Esophagus muscularis mucosa (tissue), 4 donors: ENCODE measurements around the gene OR8B8. TPM values are rescaled to one million over a fixed set of nuclear protein-coding genes. Genes with fewer than 3 reads are reported as not detected.
"Not testable (repeated sequence)": the region's sequence is repeated elsewhere in the genome, so short reads cannot be mapped to it uniquely, and the experiment has no call there.

Source experiments
- DNase-seq: peaks from one replicate; pipeline ENCODE4 v3.0.0-alpha.2; 2017; ENCODE audit errors: extremely low spot score
- H3K27ac ChIP-seq, 4 donors: fragments of 200-600 bp; sonication (generic); replicated peaks in 1 of 4; 1 replicate in 3 of 4; 2 replicates in 1 of 4; pipeline ENCODE4 v1.5.1; 2016 to 2019; ENCODE audit warnings: mild to moderate bottlenecking in 1 of 4
- H3K27me3 ChIP-seq, 4 donors: fragments of 200-600 bp; sonication (generic); one replicate each; pipeline versions ENCODE4 v1.5.1 to v1.6.0; 2016 to 2019
- H3K36me3 ChIP-seq, 4 donors: fragments of 200-600 bp; sonication (generic); one replicate each; pipeline ENCODE4 v1.5.1; 2016 to 2019
- H3K4me1 ChIP-seq, 4 donors: fragments of 200-600 bp; sonication (generic); one replicate each; pipeline ENCODE4 v1.5.1; 2016 to 2019
- H3K4me3 ChIP-seq, 4 donors: fragments of 200-600 bp; sonication (generic); 1 replicate in 2 of 4; 2 replicates in 2 of 4; pipeline ENCODE4 v1.5.1; 2016 to 2019; ENCODE audit warnings: mild to moderate bottlenecking in 4 of 4, moderate library complexity in 1 of 4
- H3K9me3 ChIP-seq, 4 donors: fragments of 200-600 bp; sonication (generic); 1 replicate in 3 of 4; 2 replicates in 1 of 4; pipeline ENCODE4 v1.5.1; 2016 to 2019
- EP300 ChIP-seq: sonication (generic); formaldehyde crosslinking; IDR thresholded peaks from one replicate; pipeline ENCODE4 v1.6.1; 2017; ENCODE audit warnings: antibody characterized with exemption
- POLR2A ChIP-seq: fragments of 450-650 bp; IDR thresholded peaks from one replicate; pipeline ENCODE4 v1.6.1; 2017; ENCODE audit warnings: antibody characterized with exemption, moderate library complexity, mild to moderate bottlenecking, low read depth
- POLR2AphosphoS5 ChIP-seq, 2 donors: sonication (generic); formaldehyde crosslinking; IDR thresholded peaks; one replicate each; pipeline ENCODE4 v1.6.1; 2017; ENCODE audit warnings: antibody characterized with exemption in 2 of 2
- WGBS: methylation state at CpG from one replicate; pipeline ENCODE4 v1.1.5; 2018; 5-methylcytosine and 5-hydroxymethylcytosine counted together
- intact Hi-C: fragments of 100-400 bp; cut with DNase I; formaldehyde crosslinking; loops from one replicate; pipeline ENCODE4 v1.15.1; 2023
- total RNA-seq, 4 donors: library from RNA; depleted of rRNA; stranded (reverse); fragments of >200 nt; gene quantifications; one replicate each; pipeline versions ENCODE4 v1.1.0 to v1.2.1, GENCODE V29; 2016
- TF ChIP-seq, protein P1 (sequence below), 3 experiments: fragments of 200-600 bp in 2 of 3; fragments of 450-650 bp in 1 of 3; sonication (generic) in 2 of 3; IDR thresholded peaks; one replicate each; pipeline ENCODE4 v1.5.1; 2017 to 2019; ENCODE audit warnings: antibody characterized with exemption in 3 of 3, mild to moderate bottlenecking in 2 of 3, moderate library complexity in 1 of 3

The OR8B8 gene
- total RNA-seq, 4 donors from 2014 or later, result not detected

DNA sequence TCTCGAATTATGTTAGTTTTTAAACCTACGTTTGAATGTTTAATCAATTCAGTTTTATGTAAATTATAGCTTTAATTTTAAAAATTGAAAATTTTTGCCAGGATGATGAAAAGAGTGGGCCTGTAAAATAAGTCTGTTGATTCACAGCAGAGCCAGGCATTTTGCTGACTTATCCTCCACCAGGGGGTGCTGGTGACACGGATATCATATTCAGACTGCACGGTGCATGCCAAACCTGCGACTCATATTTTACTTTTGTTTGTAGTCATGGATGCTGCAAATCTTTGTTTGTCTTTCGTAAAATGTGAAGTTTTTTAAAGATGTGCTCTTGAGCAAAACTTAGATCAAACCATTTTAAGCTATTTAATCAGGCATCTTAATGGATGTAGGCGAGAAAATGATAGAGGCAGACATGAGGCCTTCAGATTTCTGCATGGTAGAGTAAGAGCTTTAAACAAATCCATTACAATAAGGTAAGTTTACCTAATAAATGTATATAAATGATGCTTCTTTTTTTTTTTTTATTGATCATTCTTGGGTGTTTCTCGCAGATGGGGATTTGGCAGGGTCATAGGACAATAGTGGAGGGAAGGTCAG lies 43.1 kb downstream of the OR8B8 start:
- no peaks in the 10 kb centered on the region for H3K4me1 ChIP-seq
- H3K4me3 ChIP-seq, result no peak overlapping the region
- intact Hi-C loops, result no loop called here
- 52% methylated on average over 8 of the region's 8 CpGs for WGBS
- DNase-seq, result peak; percentile 86
- H3K9me3 ChIP-seq, result no peaks in the 10 kb centered on the region
- H3K27ac ChIP-seq, result no peak overlapping the region
- no peaks in the 10 kb centered on the region for H3K36me3 ChIP-seq
- H3K27me3 ChIP-seq, result no peaks in the 10 kb centered on the region
- TF ChIP-seq POLR2AphosphoS5 (IDR thresholded peaks at IDR 0.05) (no peak), EP300 (no peak), POLR2A (no peak)
- TF ChIP-seq, protein P1, sequence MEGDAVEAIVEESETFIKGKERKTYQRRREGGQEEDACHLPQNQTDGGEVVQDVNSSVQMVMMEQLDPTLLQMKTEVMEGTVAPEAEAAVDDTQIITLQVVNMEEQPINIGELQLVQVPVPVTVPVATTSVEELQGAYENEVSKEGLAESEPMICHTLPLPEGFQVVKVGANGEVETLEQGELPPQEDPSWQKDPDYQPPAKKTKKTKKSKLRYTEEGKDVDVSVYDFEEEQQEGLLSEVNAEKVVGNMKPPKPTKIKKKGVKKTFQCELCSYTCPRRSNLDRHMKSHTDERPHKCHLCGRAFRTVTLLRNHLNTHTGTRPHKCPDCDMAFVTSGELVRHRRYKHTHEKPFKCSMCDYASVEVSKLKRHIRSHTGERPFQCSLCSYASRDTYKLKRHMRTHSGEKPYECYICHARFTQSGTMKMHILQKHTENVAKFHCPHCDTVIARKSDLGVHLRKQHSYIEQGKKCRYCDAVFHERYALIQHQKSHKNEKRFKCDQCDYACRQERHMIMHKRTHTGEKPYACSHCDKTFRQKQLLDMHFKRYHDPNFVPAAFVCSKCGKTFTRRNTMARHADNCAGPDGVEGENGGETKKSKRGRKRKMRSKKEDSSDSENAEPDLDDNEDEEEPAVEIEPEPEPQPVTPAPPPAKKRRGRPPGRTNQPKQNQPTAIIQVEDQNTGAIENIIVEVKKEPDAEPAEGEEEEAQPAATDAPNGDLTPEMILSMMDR (IDR thresholded peaks at IDR 0.05), result peak; percentile 26 to 54 (median 39)

DNA sequence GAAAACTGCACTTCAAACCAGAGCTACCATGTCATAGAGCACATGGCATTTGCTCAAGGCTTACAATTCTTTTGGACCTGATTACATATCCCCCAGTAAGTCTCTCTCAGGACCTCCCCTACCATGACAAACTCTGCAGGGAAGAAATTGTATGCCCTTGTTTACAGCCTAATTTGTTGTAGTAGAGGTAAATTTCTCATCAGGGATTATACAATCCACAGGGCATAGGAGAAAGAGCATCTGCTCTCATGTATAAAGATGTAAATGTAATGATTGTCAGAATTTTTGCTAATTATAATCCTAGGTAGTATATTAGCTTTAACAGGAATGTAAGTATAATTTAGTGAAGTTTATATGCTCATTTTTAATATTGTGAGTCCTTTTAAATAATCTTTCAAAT lies 46.6 kb downstream of the OR8B8 start, which contains the start of gene OR8B3:
OR8B3 (minus strand) TSS at position 101 of the 400 bp plus-strand sequence. CDS start 1,673 bp downstream, outside the sequence.
- intact Hi-C loops, result no loop called here
- no peak within 1 kb of the TSS for H3K27ac ChIP-seq
- H3K4me3 ChIP-seq, result no peak within 1 kb of the TSS
- DNase-seq, result no peak
- H3K4me1 ChIP-seq, result no peaks in the 10 kb centered on the region
- H3K27me3 ChIP-seq, result no peaks in the 10 kb centered on the region
- H3K9me3 ChIP-seq, result no peaks in the 10 kb centered on the region
- no peaks in the 10 kb centered on the region for H3K36me3 ChIP-seq
- TF ChIP-seq POLR2AphosphoS5 (IDR thresholded peaks at IDR 0.05), result no peak
- no peak for TF ChIP-seq POLR2A
- TF ChIP-seq, protein P1 (IDR thresholded peaks at IDR 0.05), result no peak
- no peak for TF ChIP-seq EP300

DNA sequence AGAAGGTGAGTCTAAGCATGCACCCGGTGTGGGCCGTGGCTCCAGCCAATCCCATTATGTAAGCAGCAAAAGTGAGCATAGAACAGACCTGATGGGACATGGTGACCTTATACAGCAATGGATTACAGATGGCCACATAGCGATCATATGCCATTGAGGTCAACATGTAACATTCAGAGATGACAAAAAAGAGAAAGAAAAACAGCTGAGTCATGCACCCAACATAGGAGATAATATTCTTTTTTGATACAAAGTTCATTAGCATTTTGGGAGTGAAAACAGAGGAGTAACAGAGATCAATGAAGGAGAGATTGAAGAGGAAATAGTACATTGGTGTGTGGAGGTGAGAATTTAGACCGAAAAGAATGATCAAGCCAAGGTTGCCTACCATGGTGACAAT lies 48.6 kb downstream of the OR8B8 start:
- WGBS, result 85% methylated on average over 2 of the region's 4 CpGs

DNA sequence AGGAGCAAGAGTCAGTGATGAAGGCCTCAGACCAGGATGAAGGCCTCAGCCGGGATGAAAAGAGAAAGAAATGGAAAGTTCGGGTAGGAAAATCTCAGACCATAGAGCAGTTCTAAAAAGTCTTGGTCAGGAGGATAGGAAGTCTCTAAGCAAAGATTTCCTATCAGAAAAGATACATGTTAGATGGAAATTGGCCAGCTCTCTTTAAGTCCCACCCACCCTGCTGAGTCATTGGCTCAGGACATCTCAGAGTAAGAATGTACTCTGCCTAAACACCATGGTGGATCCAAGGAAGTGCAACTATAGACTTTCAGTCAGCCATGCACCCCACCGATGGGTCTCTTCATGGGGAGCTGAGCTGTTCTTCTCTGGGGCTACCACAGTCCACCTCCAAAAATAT lies 51.1 kb downstream of the OR8B8 start:
- Histone ChIP-seq H3K4me3 (no peak overlapping the region), H3K27ac (no peak overlapping the region), H3K36me3 (no peaks in the 10 kb centered on the region), H3K9me3 (no peaks in the 10 kb centered on the region), H3K4me1 (no peaks in the 10 kb centered on the region), H3K27me3 (no peaks in the 10 kb centered on the region)
- intact Hi-C loops, result no loop called here
- 55% methylated on average over 3 of the region's 3 CpGs for WGBS
- no peak for TF ChIP-seq EP300
- TF ChIP-seq POLR2A, result no peak
- TF ChIP-seq POLR2AphosphoS5 (IDR thresholded peaks at IDR 0.05), result no peak
- TF ChIP-seq, protein P1 (IDR thresholded peaks at IDR 0.05), result no peak
- DNase-seq, result peak; percentile 45

More for the DNA sequence above, 48.6 kb downstream of the OR8B8 start:
- intact Hi-C loops, H3K9me3 ChIP-seq, DNase-seq, H3K36me3 ChIP-seq, H3K27ac ChIP-seq, H3K4me3 ChIP-seq, H3K27me3 ChIP-seq, H3K4me1 ChIP-seq: not testable (repeated sequence)

Other genes with a start within 250 kb of the OR8B8 start
- gene OR8G1, start 204.6 kb downstream of the OR8B8 start, total RNA-seq, result not detected
- gene OR8G5, start 189.3 kb downstream of the OR8B8 start, total RNA-seq, result under 1 TPM in 1 of 4 donors, not detected in 3; 0.83 TPM
- not detected for gene OR8D1, start 131.7 kb downstream of the OR8B8 start, total RNA-seq
- gene OR8D2, start 125.5 kb downstream of the OR8B8 start, total RNA-seq, result not detected
- not detected for gene OR8B2, start 61.2 kb downstream of the OR8B8 start, total RNA-seq
- not detected for gene OR8B3, start 46.7 kb downstream of the OR8B8 start, total RNA-seq
- not detected for gene OR8B4, start 20.8 kb downstream of the OR8B8 start, total RNA-seq
- not detected for gene OR8B12, start 98.0 kb upstream of the OR8B8 start, total RNA-seq
- gene OR8A1, start 124.3 kb upstream of the OR8B8 start, total RNA-seq, result not detected
- not detected for gene PANX3, start 165.7 kb upstream of the OR8B8 start, total RNA-seq
- gene TBRG1, start 177.2 kb upstream of the OR8B8 start, total RNA-seq, result 10 to 100 TPM; 32.0 to 50.9 (median 35.8) TPM
- 1 to 10 TPM; 3.1 to 4.5 (median 3.5) TPM for gene SIAE, start 228.0 kb upstream of the OR8B8 start, total RNA-seq
- gene SPA17, start 228.2 kb upstream of the OR8B8 start, total RNA-seq, result 1 to 10 TPM; 4.2 to 8.6 (median 5.8) TPM